Measurements from ENCODE around the gene ZFP1. TPM values are rescaled to one million over a fixed set of nuclear protein-coding genes. Genes with fewer than 3 reads are reported as not detected.

The ZFP1 gene
- total RNA-seq, 1 donor from 2014 or later, result 12.4 TPM

Other genes starting within 250 kb of the ZFP1 start
- gene WDR59, start 163.4 kb upstream of the ZFP1 start, total RNA-seq, result 111 TPM
- gene ZNRF1, start 149.5 kb upstream of the ZFP1 start, total RNA-seq, result 50.0 TPM
- gene LDHD, start 31.7 kb upstream of the ZFP1 start, total RNA-seq, result 16.9 TPM
- not detected for gene CTRB2, start 58.6 kb downstream of the ZFP1 start, total RNA-seq
- gene CTRB1, start 70.5 kb downstream of the ZFP1 start, total RNA-seq, result not detected
- 81.8 TPM for gene BCAR1, start 103.1 kb downstream of the ZFP1 start, total RNA-seq

Data from ureter (tissue), 1 donor.